ENCODE data around the gene CCDC174.

The CCDC174 gene

DNA sequence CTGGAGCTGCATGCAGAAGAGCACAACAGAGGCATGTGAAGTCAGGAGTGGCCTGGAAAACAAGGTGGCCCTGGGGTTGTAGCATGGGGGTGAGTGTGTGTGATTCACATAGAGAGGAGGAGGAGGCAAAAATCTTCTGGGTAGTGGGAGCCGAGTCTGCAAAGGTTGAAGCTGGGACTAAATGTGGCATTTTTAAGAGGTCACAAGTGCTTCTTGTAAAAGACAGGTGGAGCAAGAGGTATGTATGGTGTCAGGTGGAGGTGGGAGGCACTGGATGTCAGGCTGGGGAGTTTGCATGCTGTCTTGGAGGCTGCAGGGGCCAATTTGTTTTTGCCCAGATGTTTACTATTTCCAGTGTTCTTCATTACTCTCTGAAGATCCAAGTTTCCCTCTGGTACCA, 65.7 kb downstream of the CCDC174 start:
- Histone ChIP-seq H3K79me2 (ENCODE audit: low read length) (no peaks in the 10 kb centered on the region), H3K4me3 (ENCODE audit: low read length) (no peak overlapping the region), H3K9me2 (replicated peaks; ENCODE audit: insufficient read depth, low read length) (no peaks in the 10 kb centered on the region), H3K36me3 (replicated peaks; ENCODE audit: insufficient read depth, low read length) (no peaks in the 10 kb centered on the region), H3K4me1 (ENCODE audit: low read length) (peaks cover 23% of the 10 kb centered on the region), H3K27me3 (replicated peaks; ENCODE audit: insufficient read depth, low read length) (no peaks in the 10 kb centered on the region), H4K20me1 (ENCODE audit: insufficient read depth, low read length) (no peaks in the 10 kb centered on the region), H3K4me2 (ENCODE audit: low read depth, low read length) (no peak overlapping the region), H2AFZ (ENCODE audit: low read length) (no peak overlapping the region), H3K9me3 (replicated peaks; ENCODE audit: insufficient read depth, low read length) (no peaks in the 10 kb centered on the region), H3K9ac (ENCODE audit: low read length) (no peak overlapping the region), H3F3A (ENCODE audit: insufficient read depth, low read length) (peaks cover 10% of the 10 kb centered on the region; the same call in 1 of the 2 replicates), H3K27ac (ENCODE audit: low read length) (no peak overlapping the region)
- TF ChIP-seq EZH2phosphoT487 (IDR thresholded peaks at IDR 0.05; ENCODE audit: low read length) (no peak), EZH2 (optimal IDR thresholded peaks at IDR 0.05; ENCODE audit: low read depth, low read length) (no peak)
- TF ChIP-seq, protein P1, sequence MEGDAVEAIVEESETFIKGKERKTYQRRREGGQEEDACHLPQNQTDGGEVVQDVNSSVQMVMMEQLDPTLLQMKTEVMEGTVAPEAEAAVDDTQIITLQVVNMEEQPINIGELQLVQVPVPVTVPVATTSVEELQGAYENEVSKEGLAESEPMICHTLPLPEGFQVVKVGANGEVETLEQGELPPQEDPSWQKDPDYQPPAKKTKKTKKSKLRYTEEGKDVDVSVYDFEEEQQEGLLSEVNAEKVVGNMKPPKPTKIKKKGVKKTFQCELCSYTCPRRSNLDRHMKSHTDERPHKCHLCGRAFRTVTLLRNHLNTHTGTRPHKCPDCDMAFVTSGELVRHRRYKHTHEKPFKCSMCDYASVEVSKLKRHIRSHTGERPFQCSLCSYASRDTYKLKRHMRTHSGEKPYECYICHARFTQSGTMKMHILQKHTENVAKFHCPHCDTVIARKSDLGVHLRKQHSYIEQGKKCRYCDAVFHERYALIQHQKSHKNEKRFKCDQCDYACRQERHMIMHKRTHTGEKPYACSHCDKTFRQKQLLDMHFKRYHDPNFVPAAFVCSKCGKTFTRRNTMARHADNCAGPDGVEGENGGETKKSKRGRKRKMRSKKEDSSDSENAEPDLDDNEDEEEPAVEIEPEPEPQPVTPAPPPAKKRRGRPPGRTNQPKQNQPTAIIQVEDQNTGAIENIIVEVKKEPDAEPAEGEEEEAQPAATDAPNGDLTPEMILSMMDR (IDR thresholded peaks at IDR 0.05; ENCODE audit: low read length) = no peak
- DNase-seq = no peak

DNA sequence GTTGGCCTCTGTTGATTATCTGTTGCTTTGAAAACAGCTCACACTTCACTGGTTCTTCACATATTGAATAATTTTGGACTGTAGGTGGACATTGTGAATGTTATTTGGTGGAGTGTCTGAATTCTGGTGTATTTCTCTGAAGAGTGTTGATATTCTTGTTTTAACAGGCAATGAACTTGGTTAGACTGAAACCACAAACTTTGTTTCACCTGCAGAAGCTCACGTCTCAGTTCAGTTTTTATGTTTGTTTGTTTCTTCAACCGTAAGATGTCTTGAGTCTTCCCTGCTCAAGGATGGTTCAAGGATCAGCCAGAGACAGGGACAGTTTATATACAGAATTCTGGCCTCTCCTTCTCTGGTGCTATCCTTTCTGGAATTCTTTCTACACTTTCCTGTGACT, 67.0 kb downstream of the CCDC174 start:
- H3K9ac ChIP-seq (ENCODE audit: low read length) = no peak overlapping the region
- H3K36me3 ChIP-seq (replicated peaks; ENCODE audit: insufficient read depth, low read length) = no peaks in the 10 kb centered on the region
- H3K4me3 ChIP-seq (ENCODE audit: low read length) = no peak overlapping the region
- TF ChIP-seq EZH2 (optimal IDR thresholded peaks at IDR 0.05; ENCODE audit: low read depth, low read length) (no peak), EZH2phosphoT487 (IDR thresholded peaks at IDR 0.05; ENCODE audit: low read length) (no peak)
- TF ChIP-seq, protein P1 (IDR thresholded peaks at IDR 0.05; ENCODE audit: low read length) = no peak
- peaks cover 10% of the 10 kb centered on the region; the same call in 1 of the 2 replicates for H3F3A ChIP-seq (ENCODE audit: insufficient read depth, low read length)
- H3K9me3 ChIP-seq (replicated peaks; ENCODE audit: insufficient read depth, low read length) = no peaks in the 10 kb centered on the region
- peaks cover 23% of the 10 kb centered on the region for H3K4me1 ChIP-seq (ENCODE audit: low read length)
- peak overlapping the region; percentile 49 for H3K4me2 ChIP-seq (ENCODE audit: low read depth, low read length)
- DNase-seq = no peak
- no peak overlapping the region for H2AFZ ChIP-seq (ENCODE audit: low read length)
- H3K9me2 ChIP-seq (replicated peaks; ENCODE audit: insufficient read depth, low read length) = no peaks in the 10 kb centered on the region
- H3K27me3 ChIP-seq (replicated peaks; ENCODE audit: insufficient read depth, low read length) = no peaks in the 10 kb centered on the region
- H3K27ac ChIP-seq (ENCODE audit: low read length) = no peak overlapping the region; the same call in 1 of the 2 replicates
- no peaks in the 10 kb centered on the region for H3K79me2 ChIP-seq (ENCODE audit: low read length)
- no peaks in the 10 kb centered on the region for H4K20me1 ChIP-seq (ENCODE audit: insufficient read depth, low read length)

DNA sequence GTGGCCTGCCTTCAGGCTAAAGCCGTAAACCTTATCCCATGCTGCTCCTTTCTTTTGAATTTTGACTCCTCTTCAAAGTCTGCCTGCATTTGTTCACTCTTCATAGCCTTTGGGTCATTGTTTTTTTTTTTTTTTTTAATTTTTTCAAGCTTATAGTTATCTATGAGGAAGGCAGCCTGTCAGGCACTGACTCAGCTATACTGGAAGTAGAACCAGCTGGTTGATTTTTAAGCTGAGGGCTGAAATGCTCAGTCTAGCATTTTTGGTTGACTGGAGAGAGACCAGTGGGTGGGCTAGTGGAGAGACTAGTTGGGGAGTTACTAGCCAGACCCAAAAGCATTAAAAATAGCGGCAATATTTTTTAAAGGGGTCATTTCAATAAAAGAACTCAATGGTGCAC, 67.4 kb downstream of the CCDC174 start:
- no peaks in the 10 kb centered on the region for H3K79me2 ChIP-seq (ENCODE audit: low read length)
- peak overlapping the region; percentile 49 for H3K4me2 ChIP-seq (ENCODE audit: low read depth, low read length)
- no peak overlapping the region; the same call in 1 of the 2 replicates for H3K27ac ChIP-seq (ENCODE audit: low read length)

More for the DNA sequence above, 67.4 kb downstream of the CCDC174 start:
- Histone ChIP-seq H4K20me1 (ENCODE audit: insufficient read depth, low read length) (no peaks in the 10 kb centered on the region), H3K27me3 (replicated peaks; ENCODE audit: insufficient read depth, low read length) (no peaks in the 10 kb centered on the region), H3K4me3 (ENCODE audit: low read length) (no peak overlapping the region), H3F3A (ENCODE audit: insufficient read depth, low read length) (peaks cover 10% of the 10 kb centered on the region; the same call in 1 of the 2 replicates), H3K9me2 (replicated peaks; ENCODE audit: insufficient read depth, low read length) (no peaks in the 10 kb centered on the region), H3K36me3 (replicated peaks; ENCODE audit: insufficient read depth, low read length) (no peaks in the 10 kb centered on the region), H3K4me1 (ENCODE audit: low read length) (peaks cover 23% of the 10 kb centered on the region), H2AFZ (ENCODE audit: low read length) (no peak overlapping the region), H3K9ac (ENCODE audit: low read length) (no peak overlapping the region), H3K9me3 (replicated peaks; ENCODE audit: insufficient read depth, low read length) (no peaks in the 10 kb centered on the region)
- no peak for DNase-seq
- TF ChIP-seq EZH2phosphoT487 (IDR thresholded peaks at IDR 0.05; ENCODE audit: low read length) (no peak), EZH2 (optimal IDR thresholded peaks at IDR 0.05; ENCODE audit: low read depth, low read length) (no peak)
- TF ChIP-seq, protein P1 (IDR thresholded peaks at IDR 0.05; ENCODE audit: low read length) = no peak

All from MM.1S (cell line).